ENCODE data around the gene ZSWIM4. TPM values are rescaled to one million over a fixed set of nuclear protein-coding genes. Genes with fewer than 3 reads are reported as not detected.

Gene ZSWIM4
- total and polyA plus RNA-seq, 2 of the 13 experiments (the other 11 are each of a cell fraction or from before 2014, with no cell fraction given) = 0.33 to 0.86 TPM

DNA sequence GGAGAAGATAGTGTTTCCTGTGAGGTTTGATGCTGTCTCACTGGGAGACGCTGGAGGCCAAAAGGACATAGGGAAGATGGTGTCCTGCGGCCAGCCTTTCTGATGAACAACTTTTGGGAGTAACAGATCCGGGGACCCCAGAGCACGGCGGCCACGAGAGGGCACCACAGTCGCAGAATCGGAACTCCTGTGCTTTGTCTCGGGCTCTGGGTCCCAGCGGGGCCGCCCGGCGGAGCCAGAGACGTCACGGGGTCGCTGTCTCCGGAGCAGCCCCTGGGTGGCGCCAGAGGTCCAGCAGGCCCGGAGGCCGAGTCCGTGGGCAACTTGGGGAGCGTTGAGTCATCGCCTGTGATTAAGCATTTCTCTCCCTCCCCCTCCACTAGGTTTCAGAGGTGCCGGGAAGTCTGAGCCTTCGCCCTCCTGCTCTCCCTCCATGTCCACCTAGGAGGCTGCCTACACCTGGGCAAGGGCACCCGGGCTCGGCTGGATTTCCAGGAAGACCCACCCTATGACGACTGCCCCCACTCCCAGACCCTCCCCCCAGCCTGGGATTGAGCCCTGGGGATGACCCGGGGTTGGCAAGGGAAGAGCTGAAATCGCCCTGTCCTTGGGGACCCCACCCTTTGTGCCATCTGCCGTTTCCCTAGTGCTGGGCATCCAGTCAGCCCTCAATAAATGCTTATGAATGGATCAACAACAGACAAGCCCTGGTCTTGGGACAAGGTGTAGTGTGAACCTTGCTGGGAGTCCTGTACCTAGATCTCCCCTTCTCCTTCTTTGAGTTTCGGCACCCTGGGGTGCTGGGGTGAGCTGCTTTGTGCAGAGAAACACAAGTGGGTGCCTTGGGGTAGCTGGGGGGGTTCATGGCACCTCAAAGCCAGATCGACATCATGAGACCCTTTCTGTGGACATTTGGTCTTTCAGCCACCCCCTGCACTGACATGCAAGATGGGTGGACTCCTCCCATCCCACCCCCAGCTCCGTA, 85.1 kb downstream of the ZSWIM4 start (continued):
- TF ChIP-seq SNAPC4 (CRISPR knock-in tag; IDR thresholded peaks at IDR 0.05) (0 out of 2 replicates have a peak, but pooled peaks have one; percentile 60), JUND (CRISPR knock-in tag; IDR thresholded peaks at IDR 0.05) (peak; percentile 65; the same call in 1 of the 2 replicates), NFE2L1 (CRISPR knock-in tag; IDR thresholded peaks at IDR 0.05; ENCODE audit: borderline replicate concordance) (no peak), NFKBIZ (CRISPR knock-in tag; IDR thresholded peaks at IDR 0.05) (0 out of 2 replicates have a peak, but pooled peaks have one; percentile 38), MTERF4 (CRISPR knock-in tag; IDR thresholded peaks at IDR 0.05) (no peak), SNAPC2 (CRISPR knock-in tag; IDR thresholded peaks at IDR 0.05) (peak; percentile 77; the same call in 1 of the 2 replicates), KMT2B (CRISPR knock-in tag; IDR thresholded peaks at IDR 0.05) (0 out of 2 replicates have a peak, but pooled peaks have one; percentile 47), SMAD3 (CRISPR knock-in tag; IDR thresholded peaks at IDR 0.05) (peak; percentile 79; the same call in 1 of the 2 replicates), HIVEP1 (CRISPR knock-in tag; IDR thresholded peaks at IDR 0.05) (peak; percentile 67), ARID2 (CRISPR knock-in tag; IDR thresholded peaks at IDR 0.05; ENCODE audit: borderline replicate concordance) (0 out of 2 replicates have a peak, but pooled peaks have one; percentile 68), SKI (IDR thresholded peaks at IDR 0.05; ENCODE audit: partially characterized antibody) (peak; percentile 79), ZNF574 (CRISPR knock-in tag; IDR thresholded peaks at IDR 0.05) (peak; percentile 73), NPAS2 (CRISPR knock-in tag; IDR thresholded peaks at IDR 0.05; ENCODE audit: borderline replicate concordance) (no peak), PRPF4 (IDR thresholded peaks at IDR 0.05; ENCODE audit: low read depth, low read length, poor library complexity, severe bottlenecking) (no peak)
- TF ChIP-seq, protein P1, sequence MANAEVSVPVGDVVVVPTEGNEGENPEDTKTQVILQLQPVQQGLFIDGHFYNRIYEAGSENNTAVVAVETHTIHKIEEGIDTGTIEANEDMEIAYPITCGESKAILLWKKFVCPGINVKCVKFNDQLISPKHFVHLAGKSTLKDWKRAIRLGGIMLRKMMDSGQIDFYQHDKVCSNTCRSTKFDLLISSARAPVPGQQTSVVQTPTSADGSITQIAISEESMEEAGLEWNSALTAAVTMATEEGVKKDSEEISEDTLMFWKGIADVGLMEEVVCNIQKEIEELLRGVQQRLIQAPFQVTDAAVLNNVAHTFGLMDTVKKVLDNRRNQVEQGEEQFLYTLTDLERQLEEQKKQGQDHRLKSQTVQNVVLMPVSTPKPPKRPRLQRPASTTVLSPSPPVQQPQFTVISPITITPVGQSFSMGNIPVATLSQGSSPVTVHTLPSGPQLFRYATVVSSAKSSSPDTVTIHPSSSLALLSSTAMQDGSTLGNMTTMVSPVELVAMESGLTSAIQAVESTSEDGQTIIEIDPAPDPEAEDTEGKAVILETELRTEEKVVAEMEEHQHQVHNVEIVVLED (CRISPR knock-in tag; IDR thresholded peaks at IDR 0.05; ENCODE audit: borderline replicate concordance) = peak; percentile 18; the same call in 1 of the 2 replicates
